Astrocyte of the cerebellum (primary cell): ENCODE data around the gene ACTN3.

ENCODE experiments used
- DNase-seq: peaks from one replicate; pipeline ENCODE4 v3.0.0-alpha.2; 2011; ENCODE audit warnings: low read depth
- H3K4me3 ChIP-seq: 2 replicates; pipeline ENCODE4 v1.5.1; 2011; ENCODE audit warnings: mild to moderate bottlenecking, low read depth, low read length, moderate library complexity
- CTCF ChIP-seq: IDR thresholded peaks from 2 replicates; pipeline ENCODE4 v1.5.1; 2012; ENCODE audit warnings: low read length, low read depth, moderate library complexity, mild to moderate bottlenecking; ENCODE audit errors: missing control alignments
- in situ Hi-C: cut with HindIII; loops from 2 replicates; pipeline ENCODE4 v1.10.0; 2017; ENCODE audit warnings: low sequenced_read_pairs

The ACTN3 gene

GRCh38 chr11:66546368-66546965 is at the start of gene ACTN3:
Gene ACTN3 (plus strand): TSS chr11:66546903. CDS start chr11:66546938, 35 bp downstream.
- no peak for DNase-seq
- in situ Hi-C loops: no loop called here
- TF ChIP-seq CTCF: no peak
- H3K4me3 ChIP-seq: peak within 1 kb of the TSS; percentile 75

GRCh38 chr11:66497206-66497605 is 49.5 kb upstream of the ACTN3 start:
- no peak overlapping the region for H3K4me3 ChIP-seq
- DNase-seq: no peak
- in situ Hi-C loops: no loop called here
- TF ChIP-seq CTCF: no peak

- no peak for TF ChIP-seq CTCF
- H3K4me3 ChIP-seq: no peak overlapping the region
- no peak for DNase-seq
- in situ Hi-C loops: no loop called here
These were observed 48.2 kb upstream of the ACTN3 start for GRCh38 chr11:66498506-66498905.

- DNase-seq: no peak
- in situ Hi-C loops: no loop called here
- TF ChIP-seq CTCF: no peak
- H3K4me3 ChIP-seq: no peak overlapping the region
These were observed 41.4 kb upstream of the ACTN3 start for GRCh38 chr11:66505276-66505816.

GRCh38 chr11:66509131-66509561 is 37.6 kb upstream of the ACTN3 start:
- H3K4me3 ChIP-seq: no peak overlapping the region
- in situ Hi-C loops: no loop called here
- no peak for TF ChIP-seq CTCF
- no peak for DNase-seq

- in situ Hi-C loops: no loop called here
- peak within 1 kb of the TSS; percentile 83 for H3K4me3 ChIP-seq
- DNase-seq: peak; percentile 45
- TF ChIP-seq CTCF: no peak
These were observed 36.3 kb upstream of the ACTN3 start, which contains the start of gene BBS1 for GRCh38 chr11:66510271-66510989. Gene BBS1 (plus strand): TSS chr11:66510635. CDS start chr11:66510660, 25 bp downstream.
